T47D (cell line): ENCODE measurements around the gene TLDC2.
"Not testable (repeated sequence)": the region's sequence is repeated elsewhere in the genome, so short reads cannot be mapped to it uniquely, and the experiment has no call there.

Experiments
- DNase-seq, 2 experiments: peaks; one replicate each; pipeline versions ENCODE4 v3.0.0 to v3.0.0-alpha.2; 2011 to 2012; ENCODE audit warnings: low read depth in 1 of 2, low spot score in 1 of 2
- JUND ChIP-seq: IDR thresholded peaks from 2 replicates; pipeline ENCODE4 v1.6.1; 2012; ENCODE audit warnings: low read depth
- in situ Hi-C: cut with HindIII; loops from 2 replicates; pipeline ENCODE4 v1.10.0; 2016; ENCODE audit warnings: low sequenced_read_pairs, low pct_unique_long_range_greater_than_20kb

The TLDC2 gene

DNA sequence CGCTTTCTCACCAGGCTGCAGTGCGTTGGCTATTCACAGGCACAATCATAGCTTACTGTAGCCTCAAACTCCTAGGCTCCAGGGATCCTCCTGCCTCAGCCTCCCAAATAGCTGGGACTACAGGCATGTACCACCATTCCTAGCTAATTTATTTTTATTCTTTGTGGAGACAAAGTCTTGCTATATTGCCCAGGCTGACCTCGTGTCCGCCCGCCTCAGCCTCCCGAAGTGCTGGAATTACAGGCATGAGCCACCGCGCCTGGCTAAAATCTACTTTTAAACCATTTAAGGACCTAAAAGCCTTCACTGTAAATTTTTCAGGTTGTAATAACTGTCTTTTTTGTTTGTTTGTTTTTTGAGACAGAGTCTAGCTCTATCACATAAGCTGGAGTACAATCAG, 60.4 kb downstream of the TLDC2 start:
- in situ Hi-C loops = no loop called here
- DNase-seq = no peak
- no peak for TF ChIP-seq JUND

DNA sequence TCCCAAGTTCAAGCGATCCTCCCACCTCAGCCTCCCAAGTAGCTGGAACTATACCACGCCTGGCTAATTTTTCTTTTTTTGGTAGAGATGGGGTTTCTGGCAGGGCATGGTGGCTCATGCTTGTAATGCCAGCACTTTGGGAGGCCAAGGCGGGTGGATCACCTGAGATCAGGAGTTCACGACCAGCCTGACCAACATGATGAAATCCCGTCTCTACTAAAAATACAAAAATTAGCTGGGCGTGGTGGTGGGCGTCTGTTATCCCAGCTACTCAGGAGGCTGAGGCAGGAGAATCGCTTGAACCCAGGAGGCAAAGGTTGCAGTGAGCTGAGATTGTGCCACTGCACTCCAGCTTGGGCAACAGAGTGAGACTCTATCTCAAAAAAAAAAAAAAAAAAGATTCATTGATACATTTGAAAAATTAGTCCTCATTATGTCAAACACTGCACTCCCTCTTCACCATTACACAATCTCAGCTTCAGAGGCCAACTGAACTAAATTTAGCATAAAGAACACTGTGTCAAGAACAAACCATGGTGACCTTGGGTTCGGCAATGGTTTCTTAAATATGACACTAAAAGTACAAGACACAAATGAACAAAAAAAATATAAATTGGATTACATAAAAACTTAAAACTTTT, 60.9 kb downstream of the TLDC2 start:
- DNase-seq, in situ Hi-C loops: not testable (repeated sequence)

- in situ Hi-C loops = no loop called here
- no peak for TF ChIP-seq JUND
- no peak for DNase-seq
Observed at GRCh38 chr20:36937402-36937770, 61.4 kb downstream of the TLDC2 start.

DNA sequence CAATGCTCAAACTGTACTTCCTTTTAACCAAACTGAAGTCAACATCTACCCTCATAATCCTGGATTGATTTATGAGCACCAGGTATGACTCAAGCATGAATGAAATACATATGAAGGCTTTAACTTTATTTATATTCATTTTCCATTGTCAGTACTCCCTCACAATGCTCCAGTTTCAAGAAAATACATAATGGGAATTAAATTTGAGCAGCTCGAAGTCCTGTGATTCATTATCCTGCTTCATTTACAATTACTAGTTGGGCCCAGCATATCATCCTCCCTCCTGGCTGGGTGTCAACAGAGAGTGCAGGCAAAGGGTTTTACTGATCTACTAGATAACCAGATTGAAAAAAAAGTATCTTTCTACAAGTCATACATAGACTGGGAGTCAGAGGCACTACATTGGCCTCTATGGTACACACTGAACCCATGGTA, 65.5 kb downstream of the TLDC2 start:
- no peak for TF ChIP-seq JUND
- in situ Hi-C loops = no loop called here
- DNase-seq = no peak
